A549 (cell line): Measurements from ENCODE around the gene CRYBB1. TPM values are rescaled to one million over a fixed set of nuclear protein-coding genes. Genes with fewer than 3 reads are reported as not detected.

Source experiments
- ATAC-seq, 2 experiments: fragments of 200-7000 bp in 1 of 2; fragments of >200 bp in 1 of 2; cut with Nextera tagmentation in 1 of 2; cut with Tn5 transposase in 1 of 2; 3 replicates each; pipeline versions ENCODE4 v1.8.0 to v1.9.1; 2018 to 2020; ENCODE audit warnings: mild to moderate bottlenecking in 1 of 2, moderate library complexity in 1 of 2
- CTCF ChIA-PET: fragments of 300-600 bp; sonication (Branson Sonifier 250); formaldehyde crosslinking; extraction: SDS; loops from one replicate; lab custom pipeline; 2021; ENCODE audit warnings: antibody characterized with exemption, inconsistent platforms; lab: Yijun Ruan, JAX
- POLR2A ChIA-PET: fragments of 350-600 bp; formaldehyde crosslinking; extraction: SDS; loops from one replicate; lab custom pipeline; 2021; ENCODE audit warnings: antibody characterized with exemption, inconsistent platforms; lab: Yijun Ruan, JAX
- DNase-seq, 2 experiments: peaks; one replicate each; pipeline versions ENCODE4 v3.0.0 to v3.0.0-alpha.2; 2011 to 2016; ENCODE audit warnings: low read depth in 1 of 2, low spot score in 1 of 2
- FAIRE-seq: peaks from 2 replicates; lab custom pipeline; 2011; peaks lifted over from hg19 to GRCh38; lab: Jason Lieb, UNC
- H3K27ac ChIP-seq, 2 experiments: fragments of >200 bp; sonication (Bioruptor Twin); formaldehyde crosslinking; 3 replicates each; pipeline ENCODE4 v1.5.1; 2016 to 2017
- H3K4me1 ChIP-seq: fragments of >200 bp; sonication (Bioruptor Twin); formaldehyde crosslinking; 3 replicates; pipeline ENCODE4 v1.6.1; 2016
- H3K4me2 ChIP-seq: fragments of >200 bp; sonication (Bioruptor Twin); formaldehyde crosslinking; 3 replicates; pipeline ENCODE4 v1.6.1; 2016
- H3K4me3 ChIP-seq: fragments of >200 bp; sonication (Bioruptor Twin); formaldehyde crosslinking; 3 replicates; pipeline ENCODE4 v1.5.1; 2016
- H3K9me3 ChIP-seq: fragments of >200 bp; sonication (Bioruptor Twin); formaldehyde crosslinking; 3 replicates; pipeline ENCODE4 v1.6.1; 2016
- BCL3 ChIP-seq: fragments of >200 bp; sonication (Bioruptor Twin); formaldehyde crosslinking; IDR thresholded peaks from 3 replicates; pipeline ENCODE4 v1.6.1; 2016
- CBX8 ChIP-seq: fragments of 200-600 bp; sonication (generic); IDR thresholded peaks from 2 replicates; pipeline ENCODE4 v1.6.1; 2016
- CEBPB ChIP-seq, 2 experiments: fragments of >200 bp in 1 of 2; sonication (Bioruptor Twin) in 1 of 2; formaldehyde crosslinking in 1 of 2; IDR thresholded peaks; 2 replicates each; pipeline ENCODE4 v1.6.1; 2012 to 2016
- CHD2 ChIP-seq: fragments of 150-350 bp; IDR thresholded peaks from 2 replicates; pipeline ENCODE4 v1.6.1; 2014; ENCODE audit warnings: low read length; ENCODE audit not compliant: partially characterized antibody
- EHMT2 ChIP-seq: fragments of 200-600 bp; sonication (generic); IDR thresholded peaks from 2 replicates; pipeline ENCODE4 v1.6.1; 2016; ENCODE audit warnings: antibody characterized with exemption, low read depth, mild to moderate bottlenecking, moderate library complexity
- EP300 ChIP-seq, 2 experiments: fragments of >200 bp; sonication (Bioruptor Twin); formaldehyde crosslinking; IDR thresholded peaks; 2 replicates in 1 of 2; 3 replicates in 1 of 2; pipeline ENCODE4 v1.6.1; 2016 to 2017
- ESRRA ChIP-seq: fragments of 150-350 bp; IDR thresholded peaks from 2 replicates; pipeline ENCODE4 v1.6.1; 2014; ENCODE audit warnings: mild to moderate bottlenecking, low read length, borderline replicate concordance
- FOSB ChIP-seq: fragments of 250-450 bp; sonication (Bioruptor Pico); IDR thresholded peaks from 2 replicates; pipeline ENCODE4 v1.5.0; 2020; ENCODE audit warnings: mild to moderate bottlenecking, moderate library complexity
- HDAC2 ChIP-seq: fragments of 200-600 bp; sonication (generic); IDR thresholded peaks from 2 replicates; pipeline ENCODE4 v1.6.1; 2016
- HEYL ChIP-seq: fragments of 250-450 bp; sonication (Bioruptor Pico); IDR thresholded peaks from 2 replicates; pipeline ENCODE4 v1.8.0; 2021; ENCODE audit warnings: mild to moderate bottlenecking, moderate library complexity
- HMGXB4 ChIP-seq: fragments of 250-450 bp; sonication (Bioruptor Pico); IDR thresholded peaks from 2 replicates; pipeline ENCODE4 v1.5.0; 2021; ENCODE audit warnings: mild to moderate bottlenecking, moderate library complexity, borderline replicate concordance
- HOXA7 ChIP-seq: fragments of 250-450 bp; sonication (Bioruptor Pico); IDR thresholded peaks from 2 replicates; pipeline ENCODE4 v1.5.0; 2020; ENCODE audit warnings: mild to moderate bottlenecking, moderate library complexity
- HOXB13 ChIP-seq: fragments of 250-450 bp; sonication (Bioruptor Pico); IDR thresholded peaks from 2 replicates; pipeline ENCODE4 v1.5.0; 2020; ENCODE audit warnings: low read depth, mild to moderate bottlenecking, moderate library complexity
- HOXB5 ChIP-seq: fragments of 250-450 bp; sonication (Bioruptor Pico); IDR thresholded peaks from 2 replicates; pipeline ENCODE4 v1.5.0; 2020; ENCODE audit warnings: mild to moderate bottlenecking, moderate library complexity
- MAX ChIP-seq: IDR thresholded peaks from 2 replicates; pipeline ENCODE4 v1.6.1; 2012
- MAZ ChIP-seq: fragments of 150-350 bp; IDR thresholded peaks from 2 replicates; pipeline ENCODE4 v1.6.1; 2014; ENCODE audit warnings: antibody characterized with exemption, low read depth, low read length, borderline replicate concordance
- PHF8 ChIP-seq: fragments of 200-600 bp; sonication (generic); IDR thresholded peaks from 2 replicates; pipeline ENCODE4 v1.6.1; 2016; ENCODE audit warnings: low read depth, mild to moderate bottlenecking, antibody characterized with exemption, moderate library complexity, borderline replicate concordance
- POLR2A ChIP-seq: IDR thresholded peaks from 2 replicates; pipeline ENCODE4 v1.6.1; 2012; ENCODE audit warnings: mild to moderate bottlenecking, low read length
- POLR2AphosphoS2 ChIP-seq: conservative IDR thresholded peaks from 2 replicates; pipeline ENCODE4 v1.6.1; 2012; ENCODE audit warnings: low read length, improper control_type of control experiment, inconsistent platforms
- SREBF2 ChIP-seq: fragments of 450-650 bp; IDR thresholded peaks from 2 replicates; pipeline ENCODE4 v1.6.1; 2014; ENCODE audit warnings: mild to moderate bottlenecking, moderate library complexity
- USF2 ChIP-seq: fragments of 450-650 bp; IDR thresholded peaks from 2 replicates; pipeline ENCODE4 v1.6.1; 2014; ENCODE audit warnings: antibody characterized with exemption
- WGBS: methylation state at CpG from one replicate; pipeline ENCODE4 v1.1.6; 2017; ENCODE audit errors: missing lambda C conversion rate; 5-methylcytosine and 5-hydroxymethylcytosine counted together
- polyA plus RNA-seq, 4 experiments: library from polyadenylated mRNA; depleted of rRNA in 3 of 4; stranded (reverse); fragments of >200 nt; fragmentation: RNase III in 1 of 4; extraction: RNeasy Plus Mini Kit Qiagen cat#74134 plus additional on column Dnase treatment in 1 of 4; gene quantifications; 2 replicates in 3 of 4; 3 replicates in 1 of 4; pipeline ENCODE4 v1.2.3, GENCODE V29; 2011 to 2017
- TF ChIP-seq, protein P1 (sequence below): fragments of >200 bp; sonication (Bioruptor Twin); formaldehyde crosslinking; IDR thresholded peaks from 3 replicates; pipeline ENCODE4 v1.5.1; 2016
- TF ChIP-seq, protein P2 (sequence below): IDR thresholded peaks from 2 replicates; pipeline ENCODE4 v1.6.1; 2012; ENCODE audit warnings: low read depth, borderline replicate concordance
- TF ChIP-seq, protein P3 (sequence below): fragments of >200 bp; sonication (Bioruptor Twin); formaldehyde crosslinking; IDR thresholded peaks from 2 replicates; pipeline ENCODE4 v1.6.1; 2016

The CRYBB1 gene
- polyA plus RNA-seq, 2 of the 4 experiments (the other 2 are of a cell fraction), result not detected

- Histone ChIP-seq H3K4me2 (no peak overlapping the region), H3K4me3 (no peak overlapping the region), H3K4me1 (no peaks in the 10 kb centered on the region), H3K9me3 (no peaks in the 10 kb centered on the region), H3K27ac (no peak overlapping the region)
- ChIA-PET CTCF (interaction anchor here (0.9 kb wide), 1 partner anchor 14 kb away, joined by 3 read pairs; no protein-coding TSS in a partner anchor), POLR2A (no interaction called here)
- FAIRE-seq (no peak), DNase-seq (no peak), ATAC-seq (no peak)
- TF ChIP-seq, protein P1, sequence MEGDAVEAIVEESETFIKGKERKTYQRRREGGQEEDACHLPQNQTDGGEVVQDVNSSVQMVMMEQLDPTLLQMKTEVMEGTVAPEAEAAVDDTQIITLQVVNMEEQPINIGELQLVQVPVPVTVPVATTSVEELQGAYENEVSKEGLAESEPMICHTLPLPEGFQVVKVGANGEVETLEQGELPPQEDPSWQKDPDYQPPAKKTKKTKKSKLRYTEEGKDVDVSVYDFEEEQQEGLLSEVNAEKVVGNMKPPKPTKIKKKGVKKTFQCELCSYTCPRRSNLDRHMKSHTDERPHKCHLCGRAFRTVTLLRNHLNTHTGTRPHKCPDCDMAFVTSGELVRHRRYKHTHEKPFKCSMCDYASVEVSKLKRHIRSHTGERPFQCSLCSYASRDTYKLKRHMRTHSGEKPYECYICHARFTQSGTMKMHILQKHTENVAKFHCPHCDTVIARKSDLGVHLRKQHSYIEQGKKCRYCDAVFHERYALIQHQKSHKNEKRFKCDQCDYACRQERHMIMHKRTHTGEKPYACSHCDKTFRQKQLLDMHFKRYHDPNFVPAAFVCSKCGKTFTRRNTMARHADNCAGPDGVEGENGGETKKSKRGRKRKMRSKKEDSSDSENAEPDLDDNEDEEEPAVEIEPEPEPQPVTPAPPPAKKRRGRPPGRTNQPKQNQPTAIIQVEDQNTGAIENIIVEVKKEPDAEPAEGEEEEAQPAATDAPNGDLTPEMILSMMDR, result no peak
- TF ChIP-seq HOXB13 (CRISPR knock-in tag) (no peak), CBX8 (no peak), PHF8 (no peak), SREBF2 (no peak), POLR2AphosphoS2 (no peak), HDAC2 (no peak), EP300 (IDR thresholded peaks at IDR 0.05) (no peak), POLR2A (no peak), ESRRA (no peak), EHMT2 (no peak)
- TF ChIP-seq, protein P2, sequence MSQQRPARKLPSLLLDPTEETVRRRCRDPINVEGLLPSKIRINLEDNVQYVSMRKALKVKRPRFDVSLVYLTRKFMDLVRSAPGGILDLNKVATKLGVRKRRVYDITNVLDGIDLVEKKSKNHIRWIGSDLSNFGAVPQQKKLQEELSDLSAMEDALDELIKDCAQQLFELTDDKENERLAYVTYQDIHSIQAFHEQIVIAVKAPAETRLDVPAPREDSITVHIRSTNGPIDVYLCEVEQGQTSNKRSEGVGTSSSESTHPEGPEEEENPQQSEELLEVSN, result no peak
- WGBS, result 68% methylated on average over 2 of the region's 2 CpGs
Measured at GRCh38 chr22:26567610-26568009, 50.2 kb downstream of the CRYBB1 start.

DNA sequence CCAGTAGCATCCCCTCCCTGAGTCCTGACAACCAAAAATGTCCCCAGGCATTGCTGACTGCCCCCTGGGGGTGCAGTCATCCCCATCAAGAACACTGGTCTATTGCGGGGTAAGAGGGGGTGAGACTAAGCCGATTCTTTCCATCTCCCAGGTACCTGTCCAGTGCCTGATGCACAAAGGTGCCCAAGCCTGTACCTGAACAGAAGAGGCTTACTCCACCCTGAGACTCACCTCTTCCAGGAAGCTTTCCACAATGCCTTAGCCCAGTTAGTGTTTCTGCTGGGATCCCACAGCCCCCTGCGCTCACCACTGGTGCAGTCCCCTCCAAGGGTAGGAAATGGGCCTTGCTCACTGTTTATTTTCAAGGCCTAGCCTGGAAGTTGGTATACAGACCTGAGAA, 50.8 kb downstream of the CRYBB1 start:
- 87% methylated on average over 3 of the region's 3 CpGs for WGBS
- H3K27ac ChIP-seq, result no peak overlapping the region
- TF ChIP-seq, protein P3, sequence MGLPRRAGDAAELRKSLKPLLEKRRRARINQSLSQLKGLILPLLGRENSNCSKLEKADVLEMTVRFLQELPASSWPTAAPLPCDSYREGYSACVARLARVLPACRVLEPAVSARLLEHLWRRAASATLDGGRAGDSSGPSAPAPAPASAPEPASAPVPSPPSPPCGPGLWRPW, result no peak
- no peak for TF ChIP-seq HEYL (CRISPR knock-in tag)
- TF ChIP-seq MAX, result no peak
- TF ChIP-seq FOSB (CRISPR knock-in tag), result no peak
- no peak for TF ChIP-seq HOXB13 (CRISPR knock-in tag)
- no peak for TF ChIP-seq CHD2
- no peak for TF ChIP-seq BCL3
- TF ChIP-seq MAZ, result no peak
- TF ChIP-seq HOXB5 (CRISPR knock-in tag), result no peak
- no peak for TF ChIP-seq CEBPB (IDR thresholded peaks at IDR 0.05)
- TF ChIP-seq SREBF2, result no peak
- ChIA-PET CTCF (interaction anchor here (0.9 kb wide), 1 partner anchor 13 kb away, joined by 3 read pairs; no protein-coding TSS in a partner anchor), POLR2A (no interaction called here)
- no peak overlapping the region for H3K4me3 ChIP-seq
- ATAC-seq (no peak), DNase-seq (no peak), FAIRE-seq (no peak)
- no peaks in the 10 kb centered on the region for H3K9me3 ChIP-seq
- no peak overlapping the region for H3K4me2 ChIP-seq
- no peaks in the 10 kb centered on the region for H3K4me1 ChIP-seq

GRCh38 chr22:26565889-26566288, 51.9 kb downstream of the CRYBB1 start:
- ChIA-PET CTCF (no interaction called here), POLR2A (no interaction called here)
- Histone ChIP-seq H3K27ac (no peak overlapping the region), H3K9me3 (no peaks in the 10 kb centered on the region), H3K4me2 (no peak overlapping the region), H3K4me3 (no peak overlapping the region), H3K4me1 (no peaks in the 10 kb centered on the region)
- WGBS, result 76% methylated on average over 8 of the region's 8 CpGs
- no peak for FAIRE-seq
- TF ChIP-seq HOXA7 (CRISPR knock-in tag), result no peak
- no peak for TF ChIP-seq EP300 (IDR thresholded peaks at IDR 0.05)
- TF ChIP-seq HMGXB4, result no peak
- TF ChIP-seq SREBF2, result no peak
- TF ChIP-seq USF2, result no peak
- no peak for DNase-seq
- no peak for ATAC-seq
